IMR-90 (cell line): Measurements from ENCODE around the gene PZP. TPM values are rescaled to one million over a fixed set of nuclear protein-coding genes. Genes with fewer than 3 reads are reported as not detected.

Experiments used
- ATAC-seq: fragments of 200-7000 bp; cut with Tn5 transposase; 2 replicates; pipeline ENCODE4 v1.9.1; 2020; ENCODE audit warnings: low read depth, mild to moderate bottlenecking, moderate library complexity
- BruUV-seq: library from RNA; stranded (reverse); fragments of 400-500 nt; replicated peaks from 2 replicates; lab custom pipeline; 2021; lab: Mats Ljungman, UMichigan
- CTCF ChIA-PET: fragments of 300-600 bp; formaldehyde crosslinking; extraction: SDS; loops from one replicate; lab custom pipeline; 2021; ENCODE audit warnings: antibody characterized with exemption; lab: Yijun Ruan, JAX
- POLR2A ChIA-PET: fragments of 300-600 bp; sonication (Branson Sonifier 250); formaldehyde crosslinking; loops from one replicate; lab custom pipeline; 2022; ENCODE audit warnings: antibody characterized with exemption; ENCODE audit not compliant: unreplicated experiment; lab: Charles Lee
- DNase-seq: peaks from one replicate; pipeline ENCODE4 v3.0.0; 2013
- H2AFZ ChIP-seq: replicated peaks from 2 replicates; pipeline ENCODE3; 2013; ENCODE audit warnings: low read length, mild to moderate bottlenecking; ENCODE audit not compliant: poor library complexity
- H2AK5ac ChIP-seq: 2 replicates; pipeline ENCODE4 v1.6.1; 2013; ENCODE audit warnings: low read depth, low read length, inconsistent platforms
- H2AK9ac ChIP-seq: replicated peaks from 2 replicates; pipeline ENCODE3; 2013; ENCODE audit warnings: mild to moderate bottlenecking, low read depth, low read length, moderate library complexity; ENCODE audit not compliant: poor library complexity
- H2BK120ac ChIP-seq: 2 replicates; pipeline ENCODE4 v1.6.1; 2013; ENCODE audit warnings: low read depth, low read length, inconsistent platforms
- H2BK15ac ChIP-seq: 3 replicates; pipeline ENCODE4 v1.6.1; 2013; ENCODE audit warnings: low read depth, low read length, inconsistent platforms
- H2BK20ac ChIP-seq: 2 replicates; pipeline ENCODE4 v1.6.1; 2013; ENCODE audit warnings: low read depth, mild to moderate bottlenecking, inconsistent platforms, low read length, moderate library complexity
- H2BK5ac ChIP-seq: 2 replicates; pipeline ENCODE4 v1.6.1; 2013; ENCODE audit warnings: mild to moderate bottlenecking, low read depth, low read length, inconsistent platforms; ENCODE audit not compliant: poor library complexity, severe bottlenecking
- H3K14ac ChIP-seq: replicated peaks from 2 replicates; pipeline ENCODE4 v1.6.1; 2013; ENCODE audit warnings: low read depth, low read length, inconsistent platforms
- H3K18ac ChIP-seq: 2 replicates; pipeline ENCODE4 v1.6.1; 2013; ENCODE audit warnings: low read depth, low read length, control low read depth
- H3K23ac ChIP-seq: 2 replicates; pipeline ENCODE4 v1.6.1; 2013; ENCODE audit warnings: low read depth, low read length, inconsistent platforms
- H3K27ac ChIP-seq: 2 replicates; pipeline ENCODE4 v1.5.1; 2013; ENCODE audit warnings: mild to moderate bottlenecking, control low read depth, low read length; ENCODE audit not compliant: insufficient read depth
- H3K27me3 ChIP-seq: 2 replicates; pipeline ENCODE4 v1.6.1; 2013; ENCODE audit warnings: low read length; ENCODE audit not compliant: control insufficient read depth, insufficient read depth
- H3K36me3 ChIP-seq: 2 replicates; pipeline ENCODE4 v1.6.1; 2013; ENCODE audit warnings: low read length, mixed read lengths; ENCODE audit not compliant: control insufficient read depth, insufficient read depth
- H3K4ac ChIP-seq: 2 replicates; pipeline ENCODE4 v1.6.1; 2013; ENCODE audit warnings: low read depth, low read length, inconsistent platforms
- H3K4me1 ChIP-seq: 2 replicates; pipeline ENCODE4 v1.6.1; 2013; ENCODE audit warnings: low read length, mixed read lengths; ENCODE audit not compliant: control insufficient read depth, insufficient read depth
- H3K4me2 ChIP-seq: 2 replicates; pipeline ENCODE4 v1.6.1; 2013; ENCODE audit warnings: low read depth, mild to moderate bottlenecking, control low read depth, low read length, moderate library complexity
- H3K4me3 ChIP-seq: 2 replicates; pipeline ENCODE4 v1.5.1; 2013; ENCODE audit warnings: low read depth, mild to moderate bottlenecking, control low read depth, low read length, moderate library complexity; ENCODE audit not compliant: insufficient read depth
- H3K56ac ChIP-seq: 2 replicates; pipeline ENCODE4 v1.6.1; 2013; ENCODE audit warnings: low read length, inconsistent platforms; ENCODE audit not compliant: insufficient read depth; ENCODE audit errors: extremely low read depth
- H3K79me1 ChIP-seq, 2 experiments: 2 replicates each; pipeline ENCODE4 v1.6.1; 2013; ENCODE audit warnings: low read length in 2 of 2, inconsistent platforms in 1 of 2, low read depth in 1 of 2
- H3K9ac ChIP-seq: 2 replicates; pipeline ENCODE4 v1.6.1; 2013; ENCODE audit warnings: low read depth, low read length, control low read depth
- H3K9me1 ChIP-seq: 2 replicates; pipeline ENCODE4 v1.6.1; 2013; ENCODE audit warnings: low read length, inconsistent platforms; ENCODE audit not compliant: insufficient read depth
- H3K9me3 ChIP-seq: 2 replicates; pipeline ENCODE4 v1.6.1; 2013; ENCODE audit warnings: low read length; ENCODE audit not compliant: control insufficient read depth, insufficient read depth
- H4K20me1 ChIP-seq: 2 replicates; pipeline ENCODE4 v1.6.1; 2013; ENCODE audit warnings: low read length, inconsistent platforms; ENCODE audit not compliant: insufficient read depth
- H4K5ac ChIP-seq: 2 replicates; pipeline ENCODE4 v1.6.1; 2013; ENCODE audit warnings: mild to moderate bottlenecking, low read depth, low read length, control low read depth
- H4K8ac ChIP-seq, 2 experiments: 2 replicates each; pipeline ENCODE4 v1.6.1; 2013; ENCODE audit warnings: low read depth in 2 of 2, low read length in 2 of 2, control low read depth in 1 of 2, inconsistent platforms in 1 of 2
- H4K91ac ChIP-seq: 2 replicates; pipeline ENCODE4 v1.6.1; 2013; ENCODE audit warnings: low read depth, low read length, inconsistent platforms; ENCODE audit not compliant: insufficient read depth
- BHLHE40 ChIP-seq: fragments of 150-350 bp; IDR thresholded peaks from 2 replicates; pipeline ENCODE4 v1.6.1; 2016; ENCODE audit warnings: mild to moderate bottlenecking, low read depth, low read length
- CEBPB ChIP-seq: IDR thresholded peaks from 2 replicates; pipeline ENCODE4 v1.6.1; 2012; ENCODE audit warnings: low read depth, low read length, improper control_type of control experiment
- CHD1 ChIP-seq: IDR thresholded peaks from 2 replicates; pipeline ENCODE4 v1.6.1; 2012; ENCODE audit warnings: low read depth, low read length, improper control_type of control experiment
- CTCF ChIP-seq: conservative IDR thresholded peaks from 2 replicates; pipeline ENCODE4 v1.5.1; 2012; ENCODE audit warnings: mild to moderate bottlenecking, low read depth, low read length, improper control_type of control experiment
- ELK1 ChIP-seq: fragments of 150-350 bp; IDR thresholded peaks from 2 replicates; pipeline ENCODE4 v1.6.1; 2016; ENCODE audit warnings: low read depth, mild to moderate bottlenecking, low read length, moderate library complexity, borderline replicate concordance
- FOS ChIP-seq: fragments of 150-350 bp; IDR thresholded peaks from 2 replicates; pipeline ENCODE4 v1.6.1; 2016; ENCODE audit warnings: low read depth, low read length
- MAFK ChIP-seq: IDR thresholded peaks from 2 replicates; pipeline ENCODE4 v1.6.1; 2012; ENCODE audit warnings: low read depth, low read length, improper control_type of control experiment
- MAZ ChIP-seq: IDR thresholded peaks from 2 replicates; pipeline ENCODE4 v1.6.1; 2012; ENCODE audit warnings: low read depth, mild to moderate bottlenecking, low read length, improper control_type of control experiment, moderate library complexity, borderline replicate concordance
- MXI1 ChIP-seq: IDR thresholded peaks from 2 replicates; pipeline ENCODE4 v1.6.1; 2012; ENCODE audit warnings: low read depth, mild to moderate bottlenecking, low read length, moderate library complexity, borderline replicate concordance
- NFE2L2 ChIP-seq: fragments of 150-350 bp; IDR thresholded peaks from 2 replicates; pipeline ENCODE4 v1.6.1; 2016; ENCODE audit warnings: low read depth, mild to moderate bottlenecking, low read length
- POLR2A ChIP-seq: IDR thresholded peaks from 2 replicates; pipeline ENCODE4 v1.6.1; 2012; ENCODE audit warnings: mild to moderate bottlenecking, low read depth, low read length
- RAD21 ChIP-seq: IDR thresholded peaks from 2 replicates; pipeline ENCODE4 v1.6.1; 2012; ENCODE audit warnings: low read length, improper control_type of control experiment
- RCOR1 ChIP-seq: IDR thresholded peaks from 2 replicates; pipeline ENCODE4 v1.6.1; 2012; ENCODE audit warnings: mild to moderate bottlenecking, low read length, improper control_type of control experiment; ENCODE audit not compliant: insufficient replicate concordance
- RFX5 ChIP-seq: IDR thresholded peaks from 2 replicates; pipeline ENCODE4 v1.8.0; 2012; ENCODE audit warnings: low read depth, mild to moderate bottlenecking, low read length, moderate library complexity
- SMC3 ChIP-seq: fragments of 150-350 bp; IDR thresholded peaks from 2 replicates; pipeline ENCODE4 v1.6.1; 2016; ENCODE audit warnings: low read depth, mild to moderate bottlenecking, antibody characterized with exemption, low read length, moderate library complexity
- USF2 ChIP-seq: fragments of 150-350 bp; IDR thresholded peaks from 2 replicates; pipeline ENCODE4 v1.6.1; 2017; ENCODE audit warnings: mild to moderate bottlenecking, antibody characterized with exemption, low read length, low read depth
- WGBS, 2 experiments: methylation state at CpG; one replicate each; pipeline versions ENCODE4 v1.1.5 to v1.1.7; 2013; ENCODE audit warnings: missing lambda C conversion rate in 2 of 2; ENCODE audit not compliant: insufficient read length in 1 of 2; ENCODE audit errors: extremely low coverage in 2 of 2; 5-methylcytosine and 5-hydroxymethylcytosine counted together
- dilution Hi-C: fragments of 300-500 bp; cut with HindIII; formaldehyde crosslinking; loops from one replicate; pipeline ENCODE4 v1.14.3; 2018; ENCODE audit warnings: low sequenced_read_pairs; ENCODE audit not compliant: unreplicated experiment
- in situ Hi-C: fragments of 300-500 bp; cut with MboI; formaldehyde crosslinking; loops from 3 replicates; pipeline ENCODE4 v1.14.3; 2019; ENCODE audit warnings: low sequenced_read_pairs, inconsistent platforms, mixed read lengths
- intact Hi-C: fragments of 100-400 bp; cut with micrococcal nuclease; formaldehyde crosslinking; loops from 2 replicates; pipeline ENCODE4 v1.10.0; 2022
- polyA plus RNA-seq, 3 experiments: library from polyadenylated mRNA; depleted of rRNA; stranded (reverse); fragments of >200 nt; gene quantifications; 2 replicates each; pipeline ENCODE4 v1.2.3, GENCODE V29; 2012; ENCODE audit warnings: low replicate concordance in 1 of 3
- total RNA-seq: library from RNA; depleted of rRNA; stranded (reverse); fragments of >200 nt; gene quantifications from 2 replicates; pipeline ENCODE4 v1.2.3, GENCODE V29; 2012

The PZP gene
- total and polyA plus RNA-seq, 2 of the 4 experiments (the other 2 are of a cell fraction) = not detected

- Histone ChIP-seq H4K91ac (no peak overlapping the region), H3K27ac (no peak overlapping the region), H3K23ac (no peak overlapping the region), H2BK120ac (no peak overlapping the region), H3K36me3 (no peaks in the 10 kb centered on the region), H3K79me1 (no peaks in the 10 kb centered on the region), H3K9me1 (no peaks in the 10 kb centered on the region), H3K9me3 (no peaks in the 10 kb centered on the region), H3K14ac (no peak overlapping the region), H2BK15ac (no peak overlapping the region), H2BK5ac (no peak overlapping the region), H3K4ac (no peak overlapping the region), H3K4me1 (no peaks in the 10 kb centered on the region), H3K9ac (no peak overlapping the region), H4K5ac (no peak overlapping the region), H3K4me3 (no peak overlapping the region), H3K27me3 (no peaks in the 10 kb centered on the region), H3K18ac (no peak overlapping the region), H3K56ac (no peak overlapping the region), H4K8ac (no peak overlapping the region), H2BK20ac (no peak overlapping the region), H4K20me1 (no peaks in the 10 kb centered on the region), H2AFZ (no peak overlapping the region), H2AK5ac (no peak overlapping the region), H2AK9ac (no peak overlapping the region), H3K4me2 (no peak overlapping the region)
- in situ Hi-C loops = no loop called here
- BruUV-seq = no TSS peak
- TF ChIP-seq FOS (no peak), POLR2A (no peak), MAFK (no peak), RAD21 (no peak), CTCF (no peak), RFX5 (no peak), RCOR1 (no peak), SMC3 (no peak), BHLHE40 (no peak), CEBPB (no peak), NFE2L2 (no peak), CHD1 (no peak), ELK1 (no peak), MAZ (no peak), USF2 (no peak), MXI1 (no peak)
- dilution Hi-C loops = no loop called here
- no CpG with 5 or more reads among the region's 11 CpGs for WGBS, 2 experiments
- intact Hi-C loops = no loop called here
- ChIA-PET POLR2A (no interaction called here), CTCF (no interaction called here)
- DNase-seq (no peak), ATAC-seq (no peak)
These were observed 38.1 kb downstream of the PZP start for GRCh38 chr12:9169979-9170634.
